K562 treated with DMSO at 1 percent for 4 hours (cell line): ENCODE measurements around the gene GNAO1. TPM values are rescaled to one million over a fixed set of nuclear protein-coding genes. Genes with fewer than 3 reads are reported as not detected.

Experiments used
- total RNA-seq: library from RNA; unstranded; fragments of 300-600 nt; gene quantifications from 2 replicates; pipeline ENCODE4 v1.2.3, GENCODE V29; 2022; ENCODE audit not compliant: insufficient read depth

The GNAO1 gene
- 1.0 and 1.9 TPM in 2 replicates for total RNA-seq

GRCh38 chr16:56191156-56191815 lies at the start of gene GNAO1:
TSS of gene GNAO1 (plus strand) at chr16:56191489. CDS start at chr16:56192236, 747 bp downstream.

Other genes starting within 250 kb of the GNAO1 start
- 106 and 107 TPM in 2 replicates for gene AMFR, start 234.1 kb downstream of the GNAO1 start, total RNA-seq